Activated T-cell treated with anti-CD3 and anti-CD28 coated beads, Interleukin-2, amount 50 U/mL, for 4 hours (primary cell): ENCODE results near the gene CCDC12. TPM values are rescaled to one million over a fixed set of nuclear protein-coding genes. Genes with fewer than 3 reads are reported as not detected.

ENCODE experiments used
- ATAC-seq, 2 donors: fragments of 200-7000 bp; cut with Tn5 transposase; one replicate each; pipeline ENCODE4 v1.10.0; 2021
- DNase-seq: peaks from one replicate; pipeline ENCODE4 v3.0.0-alpha.2; 2020
- H3K27me3 Mint-ChIP-seq: one replicate; pipeline ENCODE4 v1.8.0; 2021; ENCODE audit warnings: low read depth, mixed read lengths
- H3K36me3 Mint-ChIP-seq: one replicate; pipeline ENCODE4 v1.8.0; 2022; ENCODE audit warnings: mixed read lengths; ENCODE audit not compliant: insufficient read depth
- H3K4me1 Mint-ChIP-seq: one replicate; pipeline ENCODE4 v1.8.0; 2021; ENCODE audit warnings: low read depth, mixed read lengths
- H3K4me3 Mint-ChIP-seq: one replicate; pipeline ENCODE4 v1.8.0; 2021; ENCODE audit warnings: mild to moderate bottlenecking, moderate library complexity, mixed read lengths
- H3K9me3 Mint-ChIP-seq: one replicate; pipeline ENCODE4 v1.8.0; 2021; ENCODE audit warnings: mixed read lengths
- total RNA-seq, 3 donors: library from RNA; stranded (reverse); gene quantifications; one replicate each; pipeline ENCODE4 v1.2.1, GENCODE V29; 2021

CCDC12 gene
- total RNA-seq, 3 donors from 2014 or later = 75.9 to 77.6 (median 76.5) TPM

DNA sequence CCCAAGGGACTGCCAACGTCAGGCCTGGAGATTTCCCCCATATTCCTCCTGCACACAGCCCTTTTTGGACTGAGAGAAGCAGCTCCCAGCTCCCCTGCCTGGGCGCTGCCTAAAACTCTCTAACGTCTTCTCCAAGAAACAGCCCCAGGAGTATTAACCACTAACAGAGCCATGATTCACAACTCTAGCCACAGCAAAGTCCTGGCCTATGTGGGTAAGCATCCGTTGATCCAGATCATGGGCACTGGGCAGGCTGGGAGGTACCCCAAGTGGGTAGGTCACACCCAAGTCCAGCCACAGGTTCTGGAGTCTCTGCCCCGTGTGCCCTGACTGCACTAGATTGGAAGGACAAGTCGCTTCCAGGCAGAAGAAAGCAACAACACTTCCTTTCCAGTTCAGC lies 34.8 kb upstream of the CCDC12 start:
- Mint-ChIP-seq H3K4me1 (peaks cover 12% of the 10 kb centered on the region), H3K36me3 (peaks cover 9% of the 10 kb centered on the region), H3K9me3 (no peaks in the 10 kb centered on the region), H3K27me3 (no peaks in the 10 kb centered on the region), H3K4me3 (no peak overlapping the region)
- DNase-seq = no peak
- no peak for ATAC-seq

GRCh38 chr3:47010910-47011309 lies 34.4 kb upstream of the CCDC12 start:
- DNase-seq = no peak
- Mint-ChIP-seq H3K27me3 (no peaks in the 10 kb centered on the region), H3K36me3 (peaks cover 10% of the 10 kb centered on the region), H3K4me3 (no peak overlapping the region), H3K4me1 (peaks cover 8% of the 10 kb centered on the region), H3K9me3 (no peaks in the 10 kb centered on the region)
- no peak for ATAC-seq

DNA sequence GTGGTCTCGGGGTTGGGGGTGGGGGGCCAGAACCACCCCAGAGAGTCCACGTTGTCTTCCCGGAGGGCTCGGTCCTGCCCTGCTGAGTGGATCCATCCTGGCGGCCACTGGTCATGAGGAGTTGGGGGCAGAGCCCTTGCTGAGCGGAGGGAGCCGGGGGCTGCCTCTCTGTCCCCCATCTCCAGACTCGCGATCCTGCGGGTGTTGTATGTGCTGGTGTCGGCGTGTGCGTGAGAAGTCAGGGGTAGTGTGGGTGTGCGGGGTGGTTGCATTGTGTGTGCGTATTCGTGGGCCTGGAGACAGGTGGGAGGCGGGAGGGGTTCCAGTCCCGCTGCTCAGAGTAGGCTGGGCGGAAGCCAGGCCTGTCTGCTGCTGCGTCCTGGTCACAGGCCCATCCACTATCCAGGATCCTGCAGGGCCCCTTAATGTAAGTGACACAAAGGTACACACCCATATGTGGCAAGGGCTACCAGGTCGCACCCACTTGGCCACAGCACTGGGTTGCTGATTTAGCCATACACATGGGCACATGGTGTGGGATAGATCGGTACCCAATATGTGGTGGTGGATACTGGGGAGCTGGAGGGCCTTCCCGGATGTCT lies 33.7 kb upstream of the CCDC12 start:
- Mint-ChIP-seq H3K4me3 (peak overlapping the region; percentile 62), H3K36me3 (peaks cover 13% of the 10 kb centered on the region), H3K27me3 (no peaks in the 10 kb centered on the region), H3K4me1 (peaks cover 8% of the 10 kb centered on the region), H3K9me3 (no peaks in the 10 kb centered on the region)
- ATAC-seq = no peak
- DNase-seq = no peak

GRCh38 chr3:47009225-47010110 lies 32.9 kb upstream of the CCDC12 start:
- H3K4me1 Mint-ChIP-seq = peaks cover 8% of the 10 kb centered on the region
- H3K36me3 Mint-ChIP-seq = peaks cover 13% of the 10 kb centered on the region
- H3K9me3 Mint-ChIP-seq = no peaks in the 10 kb centered on the region
- H3K27me3 Mint-ChIP-seq = no peaks in the 10 kb centered on the region
- DNase-seq (peak; percentile 57), ATAC-seq (peak; percentile 89 to 93)
- H3K4me3 Mint-ChIP-seq = peak overlapping the region; percentile 62

DNA sequence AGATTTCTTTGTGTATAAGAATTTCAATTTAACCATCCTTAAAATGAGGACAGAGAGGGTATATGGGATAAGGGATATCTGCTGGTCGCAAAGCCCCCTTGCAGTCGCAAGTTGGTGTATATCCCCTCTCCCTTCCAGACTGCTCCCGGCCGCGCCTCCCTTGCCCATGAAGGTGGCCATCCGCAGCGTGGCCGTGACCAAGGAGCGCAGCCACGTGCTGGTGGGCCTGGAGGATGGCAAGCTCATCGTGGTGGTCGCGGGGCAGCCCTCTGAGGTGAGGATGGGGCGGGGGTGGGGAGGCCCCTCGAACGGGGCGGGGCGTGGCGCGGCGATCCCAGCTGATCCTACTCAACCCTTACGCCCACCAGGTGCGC lies 32.3 kb upstream of the CCDC12 start:
- Mint-ChIP-seq H3K4me3 (peak overlapping the region; percentile 16), H3K4me1 (peaks cover 6% of the 10 kb centered on the region), H3K36me3 (peaks cover 16% of the 10 kb centered on the region), H3K9me3 (no peaks in the 10 kb centered on the region), H3K27me3 (no peaks in the 10 kb centered on the region)
- DNase-seq = no peak
- ATAC-seq = no peak

GRCh38 chr3:47008234-47008796 lies 31.8 kb upstream of the CCDC12 start:
- ATAC-seq (no peak), DNase-seq (no peak)
- H3K27me3 Mint-ChIP-seq = no peaks in the 10 kb centered on the region
- no peaks in the 10 kb centered on the region for H3K9me3 Mint-ChIP-seq
- peaks cover 21% of the 10 kb centered on the region for H3K36me3 Mint-ChIP-seq
- H3K4me3 Mint-ChIP-seq = peak overlapping the region; percentile 16
- peaks cover 6% of the 10 kb centered on the region for H3K4me1 Mint-ChIP-seq

DNA sequence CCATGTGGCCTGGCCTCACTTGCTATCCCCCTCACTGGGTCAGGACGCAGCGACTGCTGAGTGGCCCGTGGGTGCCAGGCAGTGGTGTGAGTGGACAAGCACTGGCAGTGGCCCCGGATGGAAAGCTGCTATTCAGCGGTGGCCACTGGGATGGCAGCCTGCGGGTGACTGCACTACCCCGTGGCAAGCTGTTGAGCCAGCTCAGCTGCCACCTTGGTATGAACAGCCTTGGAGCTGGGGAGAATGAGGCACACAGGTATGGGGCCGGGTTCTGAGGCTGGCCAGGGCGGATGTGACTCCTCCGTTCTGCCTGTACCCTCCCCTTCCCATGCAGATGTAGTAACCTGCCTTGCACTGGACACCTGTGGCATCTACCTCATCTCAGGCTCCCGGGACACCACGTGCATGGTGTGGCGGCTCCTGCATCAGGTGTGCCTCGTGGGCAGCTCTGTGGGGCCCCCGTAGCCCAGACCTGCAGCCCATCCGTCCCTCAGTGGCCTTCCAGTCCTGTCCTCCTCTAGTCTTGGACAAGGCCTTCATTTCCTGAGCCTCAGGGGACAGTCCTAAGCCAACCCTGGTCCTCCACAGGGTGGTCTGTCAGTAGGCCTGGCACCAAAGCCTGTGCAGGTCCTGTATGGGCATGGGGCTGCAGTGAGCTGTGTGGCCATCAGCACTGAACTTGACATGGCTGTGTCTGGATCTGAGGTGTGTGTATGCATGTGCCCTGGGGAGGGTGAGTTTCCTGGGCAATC lies 31.1 kb upstream of the CCDC12 start:
- DNase-seq (no peak), ATAC-seq (no peak)
- peaks cover 25% of the 10 kb centered on the region for H3K36me3 Mint-ChIP-seq
- peaks cover 6% of the 10 kb centered on the region for H3K4me1 Mint-ChIP-seq
- no peaks in the 10 kb centered on the region for H3K9me3 Mint-ChIP-seq
- H3K27me3 Mint-ChIP-seq = no peaks in the 10 kb centered on the region
- H3K4me3 Mint-ChIP-seq = no peak overlapping the region

GRCh38 chr3:47007001-47007400 lies 30.5 kb upstream of the CCDC12 start:
- H3K4me3 Mint-ChIP-seq = no peak overlapping the region
- DNase-seq (no peak), ATAC-seq (no peak)
- no peaks in the 10 kb centered on the region for H3K9me3 Mint-ChIP-seq
- H3K4me1 Mint-ChIP-seq = peaks cover 6% of the 10 kb centered on the region
- H3K27me3 Mint-ChIP-seq = no peaks in the 10 kb centered on the region
- H3K36me3 Mint-ChIP-seq = peaks cover 27% of the 10 kb centered on the region

DNA sequence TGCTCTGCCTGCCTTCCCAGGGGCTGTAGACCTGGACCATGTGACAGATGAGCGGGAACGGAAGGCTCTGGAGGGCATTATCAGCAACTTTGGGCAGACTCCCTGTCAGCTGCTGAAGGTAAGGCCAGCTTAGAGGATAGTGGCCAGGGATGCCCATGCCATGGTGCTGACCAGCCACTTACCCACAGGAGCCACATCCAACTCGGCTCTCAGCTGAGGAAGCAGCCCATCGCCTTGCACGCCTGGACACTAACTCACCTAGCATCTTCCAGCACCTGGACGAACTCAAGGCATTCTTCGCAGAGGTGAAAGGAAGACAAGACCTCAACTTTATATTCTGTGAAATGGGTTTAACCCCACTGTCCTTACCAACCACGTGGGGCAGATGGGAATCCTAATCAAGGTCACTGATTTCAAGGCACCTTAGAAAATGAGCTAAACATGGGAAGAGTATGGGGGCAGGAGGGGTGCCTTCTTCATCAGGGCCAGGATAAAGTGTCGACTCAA lies 29.7 kb upstream of the CCDC12 start:
- DNase-seq (no peak), ATAC-seq (no peak)
- no peak overlapping the region for H3K4me3 Mint-ChIP-seq
- H3K9me3 Mint-ChIP-seq = no peaks in the 10 kb centered on the region
- H3K36me3 Mint-ChIP-seq = peaks cover 24% of the 10 kb centered on the region
- peaks cover 4% of the 10 kb centered on the region for H3K4me1 Mint-ChIP-seq
- H3K27me3 Mint-ChIP-seq = no peaks in the 10 kb centered on the region

DNA sequence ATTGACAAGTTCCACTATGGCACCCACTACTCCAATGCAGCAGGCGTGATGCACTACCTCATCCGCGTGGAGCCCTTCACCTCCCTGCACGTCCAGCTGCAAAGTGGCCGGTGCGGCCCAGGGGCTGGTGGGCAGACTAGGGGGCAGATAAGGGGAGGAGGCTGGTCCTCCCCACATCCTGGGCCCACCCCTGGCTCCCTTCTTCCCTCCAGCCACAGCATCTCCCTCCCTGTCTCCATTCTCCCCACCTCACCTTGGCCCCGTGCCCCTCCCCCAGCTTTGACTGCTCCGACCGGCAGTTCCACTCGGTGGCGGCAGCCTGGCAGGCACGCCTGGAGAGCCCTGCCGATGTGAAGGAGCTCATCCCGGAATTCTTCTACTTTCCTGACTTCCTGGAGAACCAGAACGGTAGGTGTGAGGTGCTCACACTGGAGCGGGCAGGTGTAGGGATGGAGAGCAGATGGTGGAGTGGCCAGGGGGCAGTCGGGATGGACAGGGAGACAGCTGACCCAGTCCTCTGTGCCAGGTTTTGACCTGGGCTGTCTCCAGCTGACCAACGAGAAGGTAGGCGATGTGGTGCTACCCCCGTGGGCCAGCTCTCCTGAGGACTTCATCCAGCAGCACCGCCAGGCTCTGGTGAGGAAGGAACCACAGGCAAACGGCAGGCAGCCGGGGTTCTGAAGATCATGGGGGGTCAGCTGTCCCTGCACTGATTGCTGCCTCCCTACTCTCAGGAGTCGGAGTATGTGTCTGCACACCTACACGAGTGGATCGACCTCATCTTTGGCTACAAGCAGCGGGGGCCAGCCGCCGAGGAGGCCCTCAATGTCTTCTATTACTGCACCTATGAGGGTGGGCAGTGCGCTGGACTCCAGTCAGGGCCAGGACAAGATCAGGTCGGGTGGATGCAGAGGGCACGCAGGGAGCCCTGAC lies 28.9 kb upstream of the CCDC12 start:
- Mint-ChIP-seq H3K4me1 (peaks cover 3% of the 10 kb centered on the region), H3K4me3 (no peak overlapping the region), H3K9me3 (no peaks in the 10 kb centered on the region), H3K36me3 (peaks cover 24% of the 10 kb centered on the region), H3K27me3 (no peaks in the 10 kb centered on the region)
- DNase-seq (no peak), ATAC-seq (no peak)

GRCh38 chr3:47004369-47005211 lies 28.0 kb upstream of the CCDC12 start:
- H3K9me3 Mint-ChIP-seq = no peaks in the 10 kb centered on the region
- no peaks in the 10 kb centered on the region for H3K4me1 Mint-ChIP-seq
- no peak for ATAC-seq
- H3K4me3 Mint-ChIP-seq = no peak overlapping the region
- peaks cover 28% of the 10 kb centered on the region for H3K36me3 Mint-ChIP-seq
- no peak for DNase-seq
- no peaks in the 10 kb centered on the region for H3K27me3 Mint-ChIP-seq

GRCh38 chr3:47003461-47004368 lies 27.2 kb upstream of the CCDC12 start:
- DNase-seq (no peak), ATAC-seq (no peak)
- H3K9me3 Mint-ChIP-seq = no peaks in the 10 kb centered on the region
- H3K4me1 Mint-ChIP-seq = no peaks in the 10 kb centered on the region
- no peaks in the 10 kb centered on the region for H3K27me3 Mint-ChIP-seq
- no peak overlapping the region for H3K4me3 Mint-ChIP-seq
- peaks cover 28% of the 10 kb centered on the region for H3K36me3 Mint-ChIP-seq
